ENCODE measurements around the gene MDFIC. TPM values are rescaled to one million over a fixed set of nuclear protein-coding genes. Genes with fewer than 3 reads are reported as not detected.
"Not testable (repeated sequence)": the region's sequence is repeated elsewhere in the genome, so short reads cannot be mapped to it uniquely, and the experiment has no call there.

Gene MDFIC
- total RNA-seq, 1 donor from 2014 or later: 10.1 TPM

- H3K9me3 Mint-ChIP-seq: no peaks in the 10 kb centered on the region
- no peaks in the 10 kb centered on the region for H3K4me1 Mint-ChIP-seq
- H3K27me3 Mint-ChIP-seq (ENCODE audit: low read depth): no peaks in the 10 kb centered on the region
- no peaks in the 10 kb centered on the region for H3K36me3 Mint-ChIP-seq (ENCODE audit: low read depth)
- no peak for TF ChIP-seq CTCF (conservative IDR thresholded peaks at IDR 0.05)
- DNase-seq (ENCODE audit: low read depth, low spot score): no peak
- no peak overlapping the region for H3K4me3 Mint-ChIP-seq
- no peak overlapping the region for H3K27ac Mint-ChIP-seq (ENCODE audit: unreplicated experiment)
These were observed 35.7 kb upstream of the MDFIC start for GRCh38 chr7:114886241-114886640.

DNA sequence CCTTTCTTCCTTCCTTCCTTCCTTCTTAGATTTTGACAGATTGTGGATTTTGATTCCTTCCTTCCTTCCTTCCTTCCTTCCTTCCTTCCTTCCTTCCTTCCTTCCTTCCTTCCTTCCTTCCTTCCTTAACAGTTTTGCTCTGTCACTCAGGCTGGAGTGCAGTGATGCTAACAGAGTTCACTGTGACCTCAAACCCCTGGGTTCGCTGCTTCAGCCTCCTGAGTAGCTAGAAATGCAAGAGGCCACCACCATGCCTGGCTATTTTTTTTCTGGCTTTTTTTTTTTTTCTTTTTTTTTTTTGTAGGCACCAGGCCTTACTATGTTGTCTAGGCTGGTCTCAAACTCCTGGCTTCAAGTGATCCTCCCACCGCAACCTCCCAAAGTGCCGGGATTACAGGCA lies 32.8 kb upstream of the MDFIC start:
- not testable (repeated sequence) for H3K36me3 Mint-ChIP-seq (ENCODE audit: low read depth); H3K9me3 Mint-ChIP-seq; H3K4me1 Mint-ChIP-seq; H3K4me3 Mint-ChIP-seq; H3K27me3 Mint-ChIP-seq (ENCODE audit: low read depth); DNase-seq (ENCODE audit: low read depth, low spot score); H3K27ac Mint-ChIP-seq (ENCODE audit: unreplicated experiment)

GRCh38 chr7:114889646-114890285 lies 32.1 kb upstream of the MDFIC start:
- Mint-ChIP-seq H3K36me3 (ENCODE audit: low read depth) (no peaks in the 10 kb centered on the region), H3K4me1 (no peaks in the 10 kb centered on the region), H3K27ac (ENCODE audit: unreplicated experiment) (no peak overlapping the region), H3K9me3 (no peaks in the 10 kb centered on the region), H3K27me3 (ENCODE audit: low read depth) (no peaks in the 10 kb centered on the region), H3K4me3 (no peak overlapping the region)
- TF ChIP-seq CTCF (conservative IDR thresholded peaks at IDR 0.05): no peak
- no peak for DNase-seq (ENCODE audit: low read depth, low spot score)

DNA sequence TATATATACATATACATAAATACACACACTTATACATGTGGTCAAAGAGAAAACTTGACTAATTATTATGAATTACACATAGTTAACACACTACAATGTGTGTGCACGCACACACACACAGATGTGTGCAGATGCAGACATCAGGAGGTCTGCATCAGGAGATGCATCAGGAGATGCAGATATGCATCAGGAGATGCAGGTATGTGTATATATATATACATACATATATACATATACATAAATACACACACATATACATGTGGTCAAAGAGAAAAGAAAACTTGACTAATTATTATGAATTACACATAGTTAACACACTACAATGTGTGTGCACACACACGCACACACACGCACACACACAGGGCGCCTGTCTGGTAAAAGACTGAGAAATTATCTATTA lies 31.3 kb upstream of the MDFIC start:
- Mint-ChIP-seq H3K27me3 (ENCODE audit: low read depth) (no peaks in the 10 kb centered on the region), H3K4me3 (no peak overlapping the region), H3K36me3 (ENCODE audit: low read depth) (no peaks in the 10 kb centered on the region)

DNA sequence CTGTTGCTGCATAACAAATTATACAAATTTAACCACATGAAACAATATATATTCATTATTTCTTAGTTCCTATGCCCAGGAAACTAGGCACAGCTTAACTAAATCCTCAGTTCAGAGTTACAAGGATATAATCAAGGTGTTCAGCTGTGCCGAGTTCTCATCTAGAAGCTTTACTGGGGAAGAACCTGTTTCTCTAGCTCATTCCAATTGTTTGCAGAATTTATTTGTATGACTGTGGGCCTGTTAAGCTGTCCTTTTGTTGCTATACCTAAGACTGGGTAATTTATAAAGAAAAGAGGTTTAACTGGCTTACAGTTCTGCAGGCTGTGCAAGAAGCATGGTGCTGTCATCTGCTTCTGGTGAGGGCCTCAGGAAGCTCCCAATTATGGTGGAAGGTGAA lies 21.8 kb upstream of the MDFIC start:
- Mint-ChIP-seq H3K9me3 (peaks cover 3% of the 10 kb centered on the region), H3K27me3 (ENCODE audit: low read depth) (no peaks in the 10 kb centered on the region), H3K4me1 (no peaks in the 10 kb centered on the region), H3K27ac (ENCODE audit: unreplicated experiment) (no peak overlapping the region), H3K4me3 (no peak overlapping the region), H3K36me3 (ENCODE audit: low read depth) (no peaks in the 10 kb centered on the region)
- no peak for DNase-seq (ENCODE audit: low read depth, low spot score)
- TF ChIP-seq CTCF (conservative IDR thresholded peaks at IDR 0.05): no peak

More for the DNA sequence above, 31.3 kb upstream of the MDFIC start:
- H3K4me1 Mint-ChIP-seq: no peaks in the 10 kb centered on the region
- DNase-seq (ENCODE audit: low read depth, low spot score): no peak
- no peak overlapping the region for H3K27ac Mint-ChIP-seq (ENCODE audit: unreplicated experiment)
- TF ChIP-seq CTCF (conservative IDR thresholded peaks at IDR 0.05): no peak
- H3K9me3 Mint-ChIP-seq: no peaks in the 10 kb centered on the region

- Mint-ChIP-seq H3K9me3 (peaks cover 3% of the 10 kb centered on the region), H3K36me3 (ENCODE audit: low read depth) (no peaks in the 10 kb centered on the region), H3K4me1 (no peaks in the 10 kb centered on the region), H3K27ac (ENCODE audit: unreplicated experiment) (no peak overlapping the region), H3K4me3 (no peak overlapping the region), H3K27me3 (ENCODE audit: low read depth) (no peaks in the 10 kb centered on the region)
- no peak for DNase-seq (ENCODE audit: low read depth, low spot score)
- no peak for TF ChIP-seq CTCF (conservative IDR thresholded peaks at IDR 0.05)
These were observed 20.1 kb upstream of the MDFIC start for GRCh38 chr7:114901771-114902170.
